ENCODE data around the gene METRNL. TPM values are rescaled to one million over a fixed set of nuclear protein-coding genes. Genes with fewer than 3 reads are reported as not detected.
A peak's percentile ranks its signal among the peaks of the same experiment; 100 is the strongest.
"Not testable (repeated sequence)": the region's sequence is repeated elsewhere in the genome, so short reads cannot be mapped to it uniquely, and the experiment has no call there.

METRNL gene
- total RNA-seq, 1 donor, result 140 TPM

DNA sequence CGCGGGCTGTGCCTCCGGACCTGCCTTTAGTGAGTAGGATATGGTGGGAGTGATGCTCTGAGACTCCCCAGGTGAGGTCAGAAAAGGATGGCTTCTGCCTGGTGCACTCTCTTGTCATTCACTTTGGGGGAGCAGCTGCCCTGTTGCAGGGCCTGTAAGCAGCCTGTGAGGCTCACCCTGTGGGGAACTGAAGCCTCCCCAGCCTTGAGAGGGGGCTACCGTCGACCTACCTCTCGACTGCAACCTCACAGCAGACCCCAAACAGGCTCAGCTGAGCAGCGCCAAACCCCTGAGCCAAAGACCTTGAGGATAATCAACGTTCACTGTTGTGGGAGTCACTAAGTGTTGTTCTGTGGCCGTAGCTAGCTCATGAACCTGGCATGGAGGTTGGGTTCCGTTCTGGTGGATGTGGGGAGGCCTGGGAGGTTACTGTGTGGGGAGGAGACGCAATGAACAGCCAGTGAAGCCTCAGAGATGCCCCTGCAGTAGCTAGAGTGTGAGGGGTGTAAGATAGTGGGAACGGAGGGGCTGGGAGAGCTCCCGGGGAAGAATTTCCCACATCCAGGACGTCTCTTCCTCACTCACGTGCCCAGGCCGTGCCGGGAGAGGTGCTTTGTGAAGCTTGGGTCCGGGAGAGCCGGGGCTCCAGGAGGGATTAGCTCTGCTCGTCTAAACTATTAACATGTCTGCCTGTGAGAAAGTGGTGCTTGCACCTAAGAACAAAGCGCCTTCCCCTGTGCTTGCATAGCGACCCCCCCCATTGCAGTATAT, 38.8 kb downstream of the METRNL start:
- H3K27me3 ChIP-seq (ENCODE audit: insufficient read depth, low read length), result no peaks in the 10 kb centered on the region
- no peak overlapping the region for H3K4me2 ChIP-seq (ENCODE audit: insufficient read depth, low read length)
- H3K36me3 ChIP-seq (ENCODE audit: insufficient read depth, low read length), result no peaks in the 10 kb centered on the region
- no peaks in the 10 kb centered on the region for H3K9me3 ChIP-seq (ENCODE audit: low read depth, low read length)
- TF ChIP-seq, protein P1, sequence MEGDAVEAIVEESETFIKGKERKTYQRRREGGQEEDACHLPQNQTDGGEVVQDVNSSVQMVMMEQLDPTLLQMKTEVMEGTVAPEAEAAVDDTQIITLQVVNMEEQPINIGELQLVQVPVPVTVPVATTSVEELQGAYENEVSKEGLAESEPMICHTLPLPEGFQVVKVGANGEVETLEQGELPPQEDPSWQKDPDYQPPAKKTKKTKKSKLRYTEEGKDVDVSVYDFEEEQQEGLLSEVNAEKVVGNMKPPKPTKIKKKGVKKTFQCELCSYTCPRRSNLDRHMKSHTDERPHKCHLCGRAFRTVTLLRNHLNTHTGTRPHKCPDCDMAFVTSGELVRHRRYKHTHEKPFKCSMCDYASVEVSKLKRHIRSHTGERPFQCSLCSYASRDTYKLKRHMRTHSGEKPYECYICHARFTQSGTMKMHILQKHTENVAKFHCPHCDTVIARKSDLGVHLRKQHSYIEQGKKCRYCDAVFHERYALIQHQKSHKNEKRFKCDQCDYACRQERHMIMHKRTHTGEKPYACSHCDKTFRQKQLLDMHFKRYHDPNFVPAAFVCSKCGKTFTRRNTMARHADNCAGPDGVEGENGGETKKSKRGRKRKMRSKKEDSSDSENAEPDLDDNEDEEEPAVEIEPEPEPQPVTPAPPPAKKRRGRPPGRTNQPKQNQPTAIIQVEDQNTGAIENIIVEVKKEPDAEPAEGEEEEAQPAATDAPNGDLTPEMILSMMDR (IDR thresholded peaks at IDR 0.05; ENCODE audit: extremely low read depth, low read depth, low read length), result no peak
- H3K27ac ChIP-seq (ENCODE audit: low read depth, low read length), result no peak overlapping the region
- DNase-seq (ENCODE audit: insufficient read length, low spot score, missing footprints), result peak; percentile 82
- no peak overlapping the region for H3K4me3 ChIP-seq (ENCODE audit: insufficient read depth, low read length)
- no peaks in the 10 kb centered on the region for H3K79me2 ChIP-seq (ENCODE audit: insufficient read depth, low read length)
- no peak overlapping the region for H2AFZ ChIP-seq (ENCODE audit: low read length)
- H3K4me1 ChIP-seq (ENCODE audit: insufficient read depth, low read length), result no peaks in the 10 kb centered on the region
- no peaks in the 10 kb centered on the region for H4K20me1 ChIP-seq (ENCODE audit: insufficient read depth, low read length)

DNA sequence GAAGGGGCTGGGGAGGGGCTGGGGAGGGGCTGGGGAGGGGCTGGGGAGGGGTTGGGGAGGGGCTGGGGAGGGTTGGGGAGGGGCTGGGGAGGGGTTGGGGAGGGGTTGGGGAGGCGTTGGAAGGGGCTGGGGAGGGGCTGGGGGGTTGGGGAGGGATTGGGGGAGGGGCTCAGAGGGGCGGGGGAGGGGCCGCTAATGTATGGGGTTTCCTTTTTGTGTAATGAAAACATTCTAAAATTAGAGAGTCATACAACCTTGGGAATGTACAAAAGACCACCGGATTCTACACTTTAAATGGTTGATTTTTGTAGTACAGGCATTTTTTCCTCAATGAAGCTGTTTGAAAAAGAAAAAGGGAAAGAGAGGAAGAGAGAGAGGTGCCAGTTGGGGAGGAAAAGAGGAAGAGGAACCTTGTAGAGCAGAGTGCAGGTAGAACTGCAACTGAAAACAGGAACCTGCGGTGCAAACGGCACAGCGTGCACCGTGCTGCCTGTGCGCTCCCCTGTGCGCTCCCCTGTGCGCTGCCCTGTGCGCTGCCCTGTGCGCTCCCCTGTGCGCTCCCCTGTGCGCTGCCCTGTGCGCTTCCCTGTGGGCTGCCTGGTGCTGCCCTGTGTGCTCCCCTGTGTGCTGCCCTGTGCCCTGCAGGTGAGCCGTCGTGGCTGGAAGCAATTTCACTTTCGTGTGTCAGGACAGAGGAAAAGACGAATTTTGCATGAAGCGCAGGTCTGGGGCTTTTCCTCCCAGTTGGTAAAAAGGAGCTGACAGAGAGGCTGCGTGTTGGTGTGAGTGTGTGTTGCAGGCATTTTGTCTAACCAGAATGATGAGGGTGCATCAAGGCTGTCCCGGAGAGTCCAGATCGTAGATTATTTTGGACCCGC, 40.8 kb downstream of the METRNL start:
- Histone ChIP-seq H3K4me3 (ENCODE audit: insufficient read depth, low read length) (no peak overlapping the region), H3K79me2 (ENCODE audit: insufficient read depth, low read length) (no peaks in the 10 kb centered on the region), H3K4me2 (ENCODE audit: insufficient read depth, low read length) (no peak overlapping the region), H3K36me3 (ENCODE audit: insufficient read depth, low read length) (no peaks in the 10 kb centered on the region), H3K27ac (ENCODE audit: low read depth, low read length) (no peak overlapping the region), H3K4me1 (ENCODE audit: insufficient read depth, low read length) (peaks cover 2% of the 10 kb centered on the region), H3K27me3 (ENCODE audit: insufficient read depth, low read length) (peaks cover 16% of the 10 kb centered on the region), H2AFZ (ENCODE audit: low read length) (no peak overlapping the region), H3K9me3 (ENCODE audit: low read depth, low read length) (no peaks in the 10 kb centered on the region), H4K20me1 (ENCODE audit: insufficient read depth, low read length) (no peaks in the 10 kb centered on the region)
- DNase-seq (ENCODE audit: insufficient read length, low spot score, missing footprints), result peak; percentile 89
- TF ChIP-seq, protein P1 (IDR thresholded peaks at IDR 0.05; ENCODE audit: extremely low read depth, low read depth, low read length), result no peak

DNA sequence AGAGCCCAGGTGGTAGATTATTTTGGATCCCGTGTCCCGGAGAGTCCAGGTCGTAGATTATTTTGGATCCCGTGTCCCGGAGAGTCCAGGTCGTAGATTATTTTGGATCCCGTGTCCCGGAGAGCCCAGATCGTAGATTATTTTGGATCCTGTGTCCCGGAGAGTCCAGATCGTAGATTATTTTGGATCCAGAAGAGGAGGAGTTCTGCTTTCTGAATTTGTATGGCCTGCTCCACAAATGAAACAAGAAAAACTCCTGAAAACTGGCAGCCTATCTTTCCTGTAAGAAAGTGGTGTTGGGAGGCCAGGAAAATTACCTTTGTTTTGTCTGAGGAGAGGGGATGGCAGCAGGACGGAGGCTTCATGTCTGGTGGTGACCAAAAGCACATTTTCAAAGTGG, 42.1 kb downstream of the METRNL start:
- H4K20me1 ChIP-seq (ENCODE audit: insufficient read depth, low read length); H3K4me3 ChIP-seq (ENCODE audit: insufficient read depth, low read length); H3K79me2 ChIP-seq (ENCODE audit: insufficient read depth, low read length); H3K9me3 ChIP-seq (ENCODE audit: low read depth, low read length); H2AFZ ChIP-seq (ENCODE audit: low read length); H3K4me1 ChIP-seq (ENCODE audit: insufficient read depth, low read length); DNase-seq (ENCODE audit: insufficient read length, low spot score, missing footprints); H3K36me3 ChIP-seq (ENCODE audit: insufficient read depth, low read length); H3K27ac ChIP-seq (ENCODE audit: low read depth, low read length); H3K4me2 ChIP-seq (ENCODE audit: insufficient read depth, low read length): not testable (repeated sequence)
- peaks cover 28% of the 10 kb centered on the region for H3K27me3 ChIP-seq (ENCODE audit: insufficient read depth, low read length)

DNA sequence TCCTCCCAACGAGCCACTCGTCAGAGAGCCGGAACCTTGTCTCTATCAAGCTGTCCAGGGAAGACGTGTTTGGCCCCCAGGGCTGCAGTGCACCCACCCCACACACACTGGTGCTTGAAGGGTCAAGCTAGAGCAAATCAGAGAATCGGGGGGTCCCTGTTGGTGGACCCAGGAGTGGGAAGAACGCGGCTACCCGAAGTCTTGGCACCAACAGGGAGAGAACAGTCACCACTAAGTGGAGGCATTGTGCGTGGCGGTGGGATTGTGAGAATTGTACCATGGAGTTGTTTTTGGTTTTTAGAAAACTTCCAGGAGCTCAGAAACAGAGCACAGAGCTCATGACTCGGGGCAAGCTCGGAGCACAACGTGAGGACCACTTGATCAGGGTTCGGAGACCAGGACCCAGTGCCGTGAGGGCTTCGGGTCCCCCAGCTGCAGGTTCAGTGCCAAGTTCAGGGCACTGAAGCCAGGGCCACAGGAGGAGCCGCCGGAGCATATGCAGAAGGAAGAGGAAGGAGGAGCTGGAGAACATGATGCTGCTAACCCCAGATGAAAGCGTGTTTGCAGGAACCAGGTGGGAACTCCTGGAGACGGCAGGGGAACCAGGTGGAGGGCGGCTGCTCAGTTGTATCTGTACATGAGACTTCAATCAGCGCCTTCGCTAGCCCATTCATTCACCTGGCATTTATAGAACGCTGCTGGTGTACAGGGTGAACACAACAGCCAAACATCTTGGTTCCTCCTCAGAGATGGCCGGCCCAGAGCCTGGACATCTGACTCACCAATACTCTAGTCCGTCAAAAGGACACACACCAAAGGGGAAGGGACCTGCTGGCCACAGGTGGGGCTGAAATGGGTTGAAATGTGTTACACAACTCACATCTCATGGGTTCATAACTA, 42.8 kb downstream of the METRNL start:
- Histone ChIP-seq H3K4me2 (ENCODE audit: insufficient read depth, low read length) (no peak overlapping the region), H3K9me3 (ENCODE audit: low read depth, low read length) (no peaks in the 10 kb centered on the region), H3K4me1 (ENCODE audit: insufficient read depth, low read length) (peaks cover 6% of the 10 kb centered on the region), H3K4me3 (ENCODE audit: insufficient read depth, low read length) (no peak overlapping the region), H2AFZ (ENCODE audit: low read length) (no peak overlapping the region), H3K79me2 (ENCODE audit: insufficient read depth, low read length) (no peaks in the 10 kb centered on the region), H3K27me3 (ENCODE audit: insufficient read depth, low read length) (peaks cover 29% of the 10 kb centered on the region), H3K27ac (ENCODE audit: low read depth, low read length) (no peak overlapping the region), H3K36me3 (ENCODE audit: insufficient read depth, low read length) (no peaks in the 10 kb centered on the region), H4K20me1 (ENCODE audit: insufficient read depth, low read length) (peaks cover 2% of the 10 kb centered on the region)
- peak; percentile 94 for DNase-seq (ENCODE audit: insufficient read length, low spot score, missing footprints)
- TF ChIP-seq, protein P1 (IDR thresholded peaks at IDR 0.05; ENCODE audit: extremely low read depth, low read depth, low read length), result no peak

Data from osteoblast (primary cell).